NCI-H1092 (cell line): Measurements from ENCODE around the gene CHFR.
A peak's percentile ranks its signal among the peaks of the same experiment; 100 is the strongest.
"Not testable (repeated sequence)": the region's sequence is repeated elsewhere in the genome, so short reads cannot be mapped to it uniquely, and the experiment has no call there.

Source experiments
- DNase-seq: peaks from one replicate; lab custom pipeline; 2025; lab: John Stamatoyannopoulos, UW

CHFR gene

GRCh38 chr12:132887513-132888351 is at the start of gene CHFR:
TSS of gene CHFR (minus strand) at chr12:132887605. CDS start at chr12:132887328, 277 bp downstream.
- peak; percentile 98 for DNase-seq

- not testable (repeated sequence) for DNase-seq
These were observed 49.5 kb upstream of the CHFR start for GRCh38 chr12:132936921-132937320.

- no peak for DNase-seq
These were observed 48.8 kb upstream of the CHFR start for GRCh38 chr12:132936163-132936562.

GRCh38 chr12:132926415-132926833 is 39.0 kb upstream of the CHFR start:
- no peak for DNase-seq

GRCh38 chr12:132925597-132926414 is 38.4 kb upstream of the CHFR start:
- DNase-seq = no peak

- DNase-seq = no peak
These were observed 37.0 kb upstream of the CHFR start for GRCh38 chr12:132924356-132924755.

GRCh38 chr12:132923356-132923909 is 36.0 kb upstream of the CHFR start:
- no peak for DNase-seq

GRCh38 chr12:132922676-132923075 is 35.3 kb upstream of the CHFR start:
- no peak for DNase-seq

GRCh38 chr12:132921685-132922084 is 34.3 kb upstream of the CHFR start:
- DNase-seq = no peak

GRCh38 chr12:132918680-132919079 is 31.3 kb upstream of the CHFR start:
- no peak for DNase-seq

- no peak for DNase-seq
These were observed 21.6 kb upstream of the CHFR start for GRCh38 chr12:132909030-132909368.

GRCh38 chr12:132908145-132909029 is 21.0 kb upstream of the CHFR start:
- DNase-seq = peak; percentile 99

GRCh38 chr12:132907789-132908144 is 20.4 kb upstream of the CHFR start:
- DNase-seq = not testable (repeated sequence)

- no peak for DNase-seq
These were observed 19.8 kb upstream of the CHFR start for GRCh38 chr12:132907216-132907615.

GRCh38 chr12:132904718-132905328 is 17.4 kb upstream of the CHFR start:
- DNase-seq = peak; percentile 6

GRCh38 chr12:132899033-132899432 is 11.6 kb upstream of the CHFR start:
- DNase-seq = no peak

- no peak for DNase-seq
These were observed 1.4 kb upstream of the CHFR start for GRCh38 chr12:132888852-132889251.

GRCh38 chr12:132886529-132887477 is 602 bp downstream of the CHFR start:
- no peak for DNase-seq

GRCh38 chr12:132881818-132882217 is 5.6 kb downstream of the CHFR start:
- no peak for DNase-seq

- not testable (repeated sequence) for DNase-seq
These were observed 12.8 kb downstream of the CHFR start for GRCh38 chr12:132874620-132875019.
